NCI-H510A (cell line): ENCODE data around the gene CCN2.

Experiments
- DNase-seq: peaks from one replicate; lab custom pipeline; 2025; lab: John Stamatoyannopoulos, UW

The CCN2 gene

GRCh38 chr6:131966443-131966842 lies 15.3 kb upstream of the CCN2 start:
- no peak for DNase-seq

DNA sequence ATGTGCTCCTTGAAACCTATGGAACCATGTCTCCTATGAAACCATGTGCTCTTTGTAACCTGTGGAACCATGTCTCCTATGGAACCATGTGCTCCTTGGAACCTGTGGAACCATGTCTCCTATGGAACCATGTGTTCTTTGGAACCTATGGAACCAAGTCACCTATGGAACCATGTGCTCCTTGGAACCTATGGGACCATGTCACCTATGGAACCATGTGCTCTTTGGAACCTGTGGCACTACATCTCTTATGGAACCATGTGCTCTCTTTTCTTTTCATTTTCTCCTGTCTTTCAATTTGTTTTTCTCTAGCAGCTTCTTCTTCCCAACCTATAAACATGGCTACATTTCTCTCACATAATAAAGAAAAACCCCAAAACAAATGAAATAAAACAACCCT lies 11.9 kb upstream of the CCN2 start:
- no peak for DNase-seq

DNA sequence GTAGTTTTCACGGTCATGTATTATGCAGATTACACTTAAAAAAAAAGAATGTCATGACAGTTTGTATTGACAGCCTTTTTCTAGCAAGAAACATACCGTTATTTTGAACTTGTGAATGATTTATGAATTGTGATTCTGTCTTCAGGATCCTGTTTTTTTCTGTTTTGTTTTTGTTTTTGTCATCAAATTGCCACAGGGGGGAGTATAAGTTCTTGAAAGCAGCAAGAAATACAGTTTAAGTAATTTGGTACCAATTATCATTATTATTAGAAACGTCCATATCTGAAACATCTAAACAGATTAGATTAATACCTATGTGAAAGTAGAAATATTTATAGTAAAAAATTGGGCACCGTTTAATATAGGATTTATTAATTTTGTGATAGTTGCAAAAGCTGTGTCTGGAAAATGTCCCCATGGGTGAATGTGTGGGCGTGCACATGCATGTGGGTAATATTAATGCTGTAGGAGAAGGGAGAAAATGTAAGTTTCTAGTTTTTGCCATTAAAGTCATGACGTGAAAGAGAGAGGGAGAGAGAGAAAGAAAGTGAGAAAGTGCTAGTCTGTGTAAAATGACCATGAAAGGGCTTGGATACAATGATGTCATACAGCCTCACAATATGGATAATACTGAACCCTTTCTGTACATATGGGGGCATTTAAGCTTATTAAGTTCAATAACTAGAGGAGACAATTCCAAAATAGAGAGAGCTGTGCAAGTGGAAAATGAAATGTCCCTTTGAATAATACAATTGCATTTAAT lies 9.4 kb upstream of the CCN2 start:
- no peak for DNase-seq

- DNase-seq: no peak
Measured at GRCh38 chr6:131958542-131959470, 7.6 kb upstream of the CCN2 start.

DNA sequence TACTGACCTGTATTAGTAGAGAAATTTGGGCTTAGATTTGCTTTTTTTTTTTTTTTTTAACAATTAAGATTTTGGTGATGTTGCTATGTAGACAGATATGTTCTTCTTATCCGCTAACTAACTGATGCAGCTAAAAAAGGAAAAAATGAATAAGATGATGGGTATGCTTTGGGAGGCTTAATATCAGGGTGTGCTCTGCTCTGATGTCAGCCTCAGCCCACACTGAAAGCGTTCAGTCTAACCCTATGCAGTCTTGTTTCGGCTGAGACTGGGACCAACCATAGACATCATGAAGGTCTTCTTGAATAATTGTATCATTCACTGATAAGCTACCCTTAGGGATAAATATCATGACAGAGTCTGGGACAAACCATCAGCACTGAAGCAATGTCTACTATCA lies 6.9 kb upstream of the CCN2 start:
- DNase-seq: no peak

DNA sequence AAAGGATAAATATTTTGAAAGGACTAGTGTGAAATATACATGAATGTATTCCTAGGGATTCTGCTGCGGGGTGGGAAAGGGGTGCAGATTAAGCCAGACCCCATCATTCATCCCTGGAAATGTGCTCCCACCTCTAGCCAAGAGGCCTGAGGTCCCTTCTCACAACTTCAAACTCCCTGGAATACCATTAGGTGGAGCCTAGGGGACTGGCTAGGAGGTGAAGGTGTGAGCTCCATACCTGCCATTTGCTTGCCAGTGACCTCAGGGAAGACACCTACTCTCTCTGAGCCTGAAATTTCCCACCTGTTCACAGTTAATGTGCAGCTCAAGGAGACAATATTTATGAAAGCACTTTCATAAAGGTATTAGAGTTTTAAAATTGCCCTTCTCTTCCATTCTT lies 4.7 kb upstream of the CCN2 start:
- no peak for DNase-seq

DNA sequence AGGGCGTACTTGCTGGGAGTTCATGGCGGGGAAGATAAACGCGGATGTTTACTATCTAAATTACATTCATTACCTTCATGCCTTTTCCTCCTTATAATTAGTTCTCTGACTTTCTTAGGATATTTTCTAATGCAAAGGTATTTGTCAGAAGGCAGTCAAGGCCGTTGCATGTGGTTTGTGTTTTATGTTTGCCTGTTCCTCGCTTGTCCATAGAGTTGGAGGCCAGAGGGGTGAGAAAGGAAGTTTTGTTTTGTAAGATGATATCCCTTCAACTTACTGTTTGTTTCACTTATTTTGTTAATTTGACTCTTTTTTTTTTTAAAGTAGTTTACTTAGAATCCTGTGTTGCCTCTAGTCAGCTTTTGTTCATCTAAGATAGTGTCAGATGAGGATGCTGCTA lies 4.0 kb upstream of the CCN2 start:
- DNase-seq: no peak

- DNase-seq: no peak
Measured at GRCh38 chr6:131954775-131955107, 3.6 kb upstream of the CCN2 start.

- DNase-seq: no peak
Measured at GRCh38 chr6:131954059-131954774, 3.0 kb upstream of the CCN2 start.

DNA sequence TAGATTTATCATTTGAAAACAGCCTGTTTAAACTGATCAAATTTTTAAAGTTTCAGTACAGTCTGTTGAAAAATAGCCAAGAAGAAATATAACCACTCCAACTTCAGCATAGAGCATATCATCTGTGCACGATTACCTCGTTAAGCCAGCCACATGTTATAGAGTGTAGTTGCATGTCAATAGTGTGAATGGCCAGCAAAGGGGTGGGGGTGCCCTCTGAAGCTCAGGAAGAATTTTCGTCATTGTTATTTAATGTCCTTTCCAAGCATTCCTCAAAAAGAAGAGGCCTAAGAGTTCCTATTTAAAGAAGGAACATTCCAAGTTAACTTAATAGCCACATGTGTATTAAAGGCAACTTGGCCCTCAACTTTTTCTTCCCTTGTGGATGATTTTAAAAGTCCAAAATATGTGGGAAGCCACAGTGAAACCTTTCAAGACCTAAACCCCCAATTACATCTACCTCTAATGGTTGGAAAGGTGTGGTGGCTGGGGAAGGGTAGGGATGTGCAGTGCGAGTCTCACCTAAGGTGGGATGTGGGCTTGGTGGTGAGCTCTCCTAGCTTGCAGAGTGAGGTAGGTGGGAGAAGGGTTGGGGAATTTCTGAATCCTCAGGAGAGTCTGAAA lies 1.8 kb upstream of the CCN2 start:
- DNase-seq: no peak

GRCh38 chr6:131951576-131952230 lies 531 bp upstream of the CCN2 start:
- no peak for DNase-seq

DNA sequence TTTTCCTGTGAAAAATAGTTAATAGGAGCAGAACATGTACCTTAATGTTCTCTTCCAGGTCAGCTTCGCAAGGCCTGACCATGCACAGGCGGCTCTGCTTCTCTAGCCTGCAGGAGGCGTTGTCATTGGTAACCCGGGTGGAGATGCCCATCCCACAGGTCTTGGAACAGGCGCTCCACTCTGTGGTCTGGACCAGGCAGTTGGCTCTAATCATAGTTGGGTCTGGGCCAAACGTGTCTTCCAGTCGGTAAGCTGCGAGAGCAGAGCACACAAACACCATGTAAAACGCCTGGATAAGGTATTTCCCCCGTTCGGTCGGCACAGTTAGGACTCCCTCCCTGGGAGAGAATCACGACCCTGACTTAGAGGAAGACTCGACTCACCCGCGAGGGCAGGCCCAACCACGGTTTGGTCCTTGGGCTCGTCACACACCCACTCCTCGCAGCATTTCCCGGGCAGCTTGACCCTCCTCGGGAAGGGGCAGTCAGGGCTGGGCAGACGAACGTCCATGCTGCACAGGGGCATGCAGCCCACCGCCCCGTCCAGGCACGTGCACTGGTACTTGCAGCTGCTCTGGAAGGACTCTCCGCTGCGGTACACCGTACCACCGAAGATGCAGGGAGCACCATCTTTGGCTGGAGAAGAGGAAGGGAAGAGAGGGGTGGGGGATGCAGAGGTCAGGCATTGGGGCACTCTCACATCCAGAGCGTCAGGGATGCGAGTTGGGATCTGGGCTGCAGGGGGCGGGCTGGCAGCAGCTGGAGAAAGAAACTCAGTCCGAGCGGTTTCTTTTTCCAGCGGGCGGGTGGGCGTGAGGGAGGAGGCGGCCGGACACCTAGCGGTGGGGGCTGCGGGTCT lies 1.0 kb downstream of the CCN2 start:
- no peak for DNase-seq

DNA sequence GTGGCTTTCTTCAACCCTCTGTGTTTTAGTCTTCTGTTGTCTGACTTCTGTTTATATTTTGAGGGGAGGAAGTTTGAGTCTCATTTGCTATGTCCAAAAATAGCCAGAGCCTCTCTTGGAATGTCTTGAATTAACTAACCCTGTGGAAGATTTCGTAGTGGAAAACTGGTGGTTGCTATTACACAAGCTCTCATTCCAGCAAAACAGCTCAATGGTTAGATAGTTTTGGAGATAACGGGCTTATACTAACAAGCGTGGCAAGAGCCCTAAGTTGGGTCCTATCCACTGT lies 1.6 kb downstream of the CCN2 start:
- no peak for DNase-seq

- DNase-seq: no peak
Measured at GRCh38 chr6:131948692-131949619, 2.2 kb downstream of the CCN2 start.

GRCh38 chr6:131947986-131948661 lies 3.0 kb downstream of the CCN2 start:
- DNase-seq: no peak

DNA sequence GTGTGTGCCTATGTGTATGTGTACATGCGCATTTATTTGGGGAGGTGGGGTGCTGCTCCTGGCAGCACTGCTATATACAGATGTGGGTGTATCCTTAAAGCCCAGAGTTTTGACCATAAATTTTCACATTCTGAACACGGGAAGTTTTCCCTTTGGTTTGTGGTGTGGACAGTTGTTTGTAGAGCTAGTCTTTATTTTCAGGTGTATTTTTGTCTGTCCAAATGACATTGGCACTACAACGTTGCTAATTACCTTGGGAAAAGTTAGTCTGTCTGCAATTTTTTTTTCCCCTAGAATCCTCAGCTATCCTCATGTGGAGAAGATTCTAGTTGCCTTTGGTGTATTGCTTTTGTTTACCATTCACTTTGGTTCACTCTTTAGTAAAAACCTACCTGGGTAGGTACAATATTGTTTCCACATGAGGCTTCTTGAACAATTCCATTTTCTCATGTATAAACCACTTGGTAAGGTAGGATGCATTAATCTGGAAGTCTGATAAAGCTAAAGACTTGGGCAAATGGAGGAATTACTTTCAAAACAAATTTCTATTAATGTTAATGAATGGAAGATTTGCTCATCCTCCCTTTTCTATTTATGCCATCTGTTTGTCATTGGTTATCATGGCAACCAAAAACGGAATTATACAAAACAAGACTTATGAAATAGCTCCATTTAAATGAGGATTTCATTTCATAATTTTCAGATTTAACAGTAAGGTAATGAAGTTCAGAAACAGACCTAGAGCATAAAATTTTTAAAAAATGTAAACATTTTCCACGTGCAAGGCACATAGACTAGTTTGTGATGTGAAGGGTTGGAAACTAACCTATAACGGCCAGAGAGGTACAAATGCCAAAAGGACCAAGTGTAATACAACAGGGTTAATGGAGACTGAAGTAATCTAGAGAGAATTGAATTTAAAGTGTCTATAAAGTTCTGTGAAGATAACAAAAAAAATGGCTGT lies 3.9 kb downstream of the CCN2 start:
- DNase-seq: no peak

- no peak for DNase-seq
Measured at GRCh38 chr6:131946404-131946991, 4.7 kb downstream of the CCN2 start.

DNA sequence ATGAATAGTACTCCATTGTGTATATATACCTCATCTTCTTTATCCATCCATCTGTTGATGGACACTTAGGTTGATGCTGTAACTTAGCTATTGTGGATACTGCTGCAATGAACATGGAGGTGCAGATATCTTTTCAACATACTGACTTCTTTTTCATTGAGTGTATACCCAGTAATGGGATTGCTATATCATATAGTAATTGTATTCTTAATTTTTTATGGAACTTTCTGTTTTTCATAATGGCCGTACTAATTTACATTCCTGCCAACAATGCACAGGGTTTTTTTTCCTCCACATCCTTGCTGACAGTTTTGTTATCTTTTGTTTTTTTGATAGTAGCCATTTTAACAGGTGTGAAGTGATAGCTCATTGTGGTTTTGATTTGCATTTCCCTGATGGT lies 5.2 kb downstream of the CCN2 start:
- DNase-seq: no peak
